Fibroblast of mammary gland (primary cell): ENCODE results near the gene STEAP2.

ENCODE experiments used
- DNase-seq: peaks from one replicate; pipeline ENCODE4 v3.0.0-alpha.2; 2010; ENCODE audit warnings: low read depth
- H3K4me3 ChIP-seq: 2 replicates; pipeline ENCODE4 v1.5.1; 2011; ENCODE audit warnings: low read depth, mild to moderate bottlenecking, low read length, moderate library complexity; ENCODE audit not compliant: control insufficient read depth
- CTCF ChIP-seq: conservative IDR thresholded peaks from 2 replicates; pipeline ENCODE4 v1.5.1; 2011; ENCODE audit warnings: low read depth, low read length, inconsistent platforms; ENCODE audit not compliant: control insufficient read depth, insufficient read depth

The STEAP2 gene

DNA sequence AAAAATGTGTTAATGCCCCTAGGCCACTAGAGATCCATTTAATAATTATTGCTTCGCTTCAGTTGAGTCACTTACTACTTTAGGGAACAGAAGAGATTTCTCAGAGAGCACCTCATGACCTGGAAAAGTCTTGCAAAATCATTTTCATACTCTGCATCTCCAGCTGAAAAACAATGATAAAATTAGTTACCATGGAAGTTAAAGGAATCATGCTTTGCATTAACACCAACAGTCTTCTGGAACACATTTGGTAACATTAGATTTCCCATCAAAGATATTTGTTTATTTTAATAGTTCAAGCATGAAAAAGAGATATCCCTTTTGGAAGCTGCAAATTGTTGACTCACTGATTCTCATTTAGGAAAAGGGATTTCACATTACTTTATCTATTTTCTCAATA lies 1.8 kb upstream of the STEAP2 start:
- TF ChIP-seq CTCF = no peak
- H3K4me3 ChIP-seq = no peak overlapping the region
- peak; percentile 54 for DNase-seq

DNA sequence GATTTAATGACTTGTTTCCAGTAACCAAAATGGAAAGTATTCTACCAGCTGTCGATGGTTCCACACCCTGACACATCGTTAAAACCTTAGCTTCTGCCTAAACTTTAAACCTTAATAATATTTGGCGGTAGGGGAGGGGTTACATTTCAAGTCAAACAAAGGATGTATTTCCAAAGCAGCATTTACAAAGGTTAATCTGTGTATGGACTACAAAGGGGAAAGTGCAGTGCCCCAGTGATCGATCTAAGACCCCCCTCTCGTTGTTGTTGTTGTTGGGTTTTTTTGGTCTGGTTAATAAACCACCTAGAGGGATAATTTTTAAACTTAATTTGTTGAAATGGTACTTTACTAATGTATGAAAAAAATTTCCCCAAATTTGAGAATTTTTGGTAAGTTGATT lies 1.1 kb upstream of the STEAP2 start:
- DNase-seq = no peak
- no peak for TF ChIP-seq CTCF
- H3K4me3 ChIP-seq = no peak overlapping the region

- no peak for TF ChIP-seq CTCF
- no peak for DNase-seq
- H3K4me3 ChIP-seq = peak overlapping the region; percentile 77
These were observed 559 bp upstream of the STEAP2 start for GRCh38 chr7:90210981-90211380.

- no peak for TF ChIP-seq CTCF
- no peak for DNase-seq
- H3K4me3 ChIP-seq = peak overlapping the region; percentile 77
These were observed 582 bp downstream of the STEAP2 start for GRCh38 chr7:90212149-90212495.

GRCh38 chr7:90213521-90213920 lies 2.0 kb downstream of the STEAP2 start:
- DNase-seq = no peak
- no peak for TF ChIP-seq CTCF
- H3K4me3 ChIP-seq = no peak overlapping the region

DNA sequence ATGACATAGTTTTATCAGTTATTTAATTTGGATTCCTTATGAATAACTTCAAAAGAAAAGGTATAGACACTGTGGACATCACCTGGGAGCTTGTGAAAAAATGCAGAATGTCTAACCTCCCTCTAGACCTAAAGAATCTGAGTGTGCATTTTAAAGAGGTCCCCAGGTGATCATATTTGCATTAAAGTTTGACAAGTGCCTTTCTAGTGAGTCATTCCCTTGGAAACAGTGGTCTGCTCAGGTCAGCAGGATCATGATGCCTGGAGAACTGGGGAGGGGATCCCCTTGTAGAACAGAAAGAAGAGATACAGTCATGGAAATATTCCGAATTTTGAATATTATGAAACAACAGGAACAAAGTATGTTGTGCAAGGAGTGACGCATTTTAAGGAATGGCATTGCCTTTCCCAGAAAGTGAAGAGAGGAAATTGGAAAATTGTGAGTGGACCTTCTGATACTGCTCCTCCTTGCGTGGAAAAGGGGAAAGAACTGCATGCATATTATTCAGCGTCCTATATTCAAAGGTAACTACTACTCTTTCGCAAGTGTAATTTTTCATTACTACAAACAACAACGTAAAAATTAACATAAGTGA lies 4.6 kb downstream of the STEAP2 start:
- no peak overlapping the region for H3K4me3 ChIP-seq
- peak; percentile 20 for TF ChIP-seq CTCF
- DNase-seq = peak; percentile 84

- peak; percentile 60 for DNase-seq
- H3K4me3 ChIP-seq = no peak overlapping the region
- no peak for TF ChIP-seq CTCF
These were observed 5.2 kb downstream of the STEAP2 start for GRCh38 chr7:90216771-90217170.
